H1 (cell line): ENCODE results near the gene PM20D1. TPM values are rescaled to one million over a fixed set of nuclear protein-coding genes. Genes with fewer than 3 reads are reported as not detected.

Experiments
- CTCF ChIA-PET: fragments of 300-600 bp; sonication (Branson Sonifier 250); formaldehyde crosslinking; loops from one replicate; lab custom pipeline; 2021; ENCODE audit not compliant: partially characterized antibody; lab: Charles Lee
- POLR2A ChIA-PET: fragments of 300-600 bp; sonication (Branson Sonifier 250); formaldehyde crosslinking; loops from one replicate; lab custom pipeline; 2021; ENCODE audit warnings: inconsistent platforms; ENCODE audit not compliant: partially characterized antibody; lab: Charles Lee
- DNase-seq, 2 experiments: peaks; one replicate each; pipeline versions ENCODE4 v3.0.0 to v3.0.0-alpha.2; 2010 to 2022; ENCODE audit warnings: low spot score in 2 of 2, low read depth in 1 of 2, mixed read lengths in 1 of 2
- FAIRE-seq: peaks from 2 replicates; lab custom pipeline; 2011; peaks lifted over from hg19 to GRCh38; lab: Jason Lieb, UNC
- H2AFZ ChIP-seq: 2 replicates; pipeline ENCODE4 v1.8.1; 2012; ENCODE audit warnings: low read length, inconsistent platforms
- H2AK5ac ChIP-seq: 2 replicates; pipeline ENCODE4 v1.6.1; 2013; ENCODE audit warnings: low read depth, low read length
- H2BK120ac ChIP-seq: replicated peaks from 2 replicates; pipeline ENCODE3; 2013; ENCODE audit warnings: low read depth, low read length, inconsistent platforms
- H2BK12ac ChIP-seq: 2 replicates; pipeline ENCODE4 v1.6.1; 2013; ENCODE audit warnings: low read depth, low read length
- H2BK15ac ChIP-seq: 2 replicates; pipeline ENCODE4 v1.6.1; 2013; ENCODE audit warnings: low read length
- H2BK20ac ChIP-seq: 2 replicates; pipeline ENCODE4 v1.6.1; 2013; ENCODE audit warnings: low read length
- H2BK5ac ChIP-seq: 2 replicates; pipeline ENCODE4 v1.6.1; 2013; ENCODE audit warnings: low read depth, low read length
- H3K14ac ChIP-seq: 2 replicates; pipeline ENCODE4 v1.6.1; 2013; ENCODE audit warnings: inconsistent platforms; ENCODE audit not compliant: insufficient read length
- H3K18ac ChIP-seq: 2 replicates; pipeline ENCODE4 v1.6.1; 2013; ENCODE audit warnings: low read length; ENCODE audit errors: extremely low read depth
- H3K23ac ChIP-seq: 2 replicates; pipeline ENCODE4 v1.6.1; 2013; ENCODE audit warnings: inconsistent platforms; ENCODE audit not compliant: insufficient read length
- H3K23me2 ChIP-seq: 2 replicates; pipeline ENCODE4 v1.6.1; 2013; ENCODE audit warnings: low read depth, low read length
- H3K27ac ChIP-seq: 2 replicates; pipeline ENCODE4 v1.6.1; 2011; ENCODE audit warnings: low read depth, low read length, inconsistent platforms
- H3K27me3 ChIP-seq, 4 experiments: replicated peaks in 1 of 4; 1 replicate in 1 of 4; 2 replicates in 3 of 4; pipeline versions ENCODE4 v1.6.1 to v1.8.1; 2011 to 2013; ENCODE audit warnings: low read length in 3 of 4, mild to moderate bottlenecking in 3 of 4, inconsistent platforms in 2 of 4, mixed read lengths in 2 of 4, moderate library complexity in 1 of 4; ENCODE audit not compliant: control insufficient read depth in 3 of 4, insufficient read depth in 3 of 4; ENCODE audit errors: extremely low read depth in 1 of 4
- H3K36me3 ChIP-seq, 4 experiments: 2 replicates each; pipeline versions ENCODE4 v1.6.1 to v1.8.1; 2011 to 2013; ENCODE audit warnings: mild to moderate bottlenecking in 4 of 4, low read length in 3 of 4, moderate library complexity in 2 of 4, control low read depth in 1 of 4, inconsistent platforms in 1 of 4; ENCODE audit not compliant: insufficient read depth in 4 of 4, control insufficient read depth in 2 of 4
- H3K4ac ChIP-seq: replicated peaks from 2 replicates; pipeline ENCODE3; 2013; ENCODE audit warnings: low read length, low read depth, mixed read lengths, inconsistent platforms; ENCODE audit not compliant: insufficient read length
- H3K4me1 ChIP-seq, 4 experiments: replicated peaks in 1 of 4; 1 replicate in 1 of 4; 2 replicates in 3 of 4; pipeline versions ENCODE4 v1.6.1 to v1.8.1; 2011 to 2013; ENCODE audit warnings: low read length in 3 of 4, inconsistent platforms in 2 of 4, mixed read lengths in 1 of 4; ENCODE audit not compliant: insufficient read depth in 4 of 4, control insufficient read depth in 3 of 4
- H3K4me2 ChIP-seq, 2 experiments: 2 replicates each; pipeline versions ENCODE4 v1.6.1 to v1.8.1; 2011 to 2013; ENCODE audit warnings: low read depth in 2 of 2, low read length in 2 of 2, control low read depth in 1 of 2, inconsistent platforms in 1 of 2, mild to moderate bottlenecking in 1 of 2; ENCODE audit not compliant: insufficient read depth in 1 of 2
- H3K4me3 ChIP-seq, 4 experiments: fragments of 200-600, 300-600 bp in 1 of 4; sonication (generic), shearing (Covaris generic), sonication (Bioruptor Twin) in 1 of 4; 2 replicates each; pipeline versions ENCODE4 v1.5.1 to v1.8.1; 2011 to 2016; ENCODE audit warnings: low read length in 4 of 4, low read depth in 3 of 4, control low read depth in 2 of 4, inconsistent platforms in 2 of 4, mild to moderate bottlenecking in 2 of 4, mixed read lengths in 1 of 4, moderate library complexity in 1 of 4; ENCODE audit not compliant: insufficient read depth in 2 of 4; ENCODE audit errors: extremely low read depth in 1 of 4
- H3K56ac ChIP-seq: replicated peaks from 2 replicates; pipeline ENCODE3; 2013; ENCODE audit warnings: low read depth, mild to moderate bottlenecking, mixed read lengths, low read length, inconsistent platforms; ENCODE audit not compliant: insufficient read length
- H3K79me1 ChIP-seq: 2 replicates; pipeline ENCODE4 v1.6.1; 2013; ENCODE audit warnings: low read depth, low read length, control low read depth
- H3K79me2 ChIP-seq, 2 experiments: 2 replicates each; pipeline versions ENCODE4 v1.6.1 to v1.8.1; 2012 to 2013; ENCODE audit warnings: low read length in 2 of 2, mild to moderate bottlenecking in 2 of 2, inconsistent platforms in 1 of 2; ENCODE audit not compliant: insufficient read depth in 2 of 2, control insufficient read depth in 1 of 2
- H3K9ac ChIP-seq, 4 experiments: replicated peaks in 1 of 4; 1 replicate in 1 of 4; 2 replicates in 3 of 4; pipeline versions ENCODE4 v1.6.1 to v1.8.1; 2011 to 2013; ENCODE audit warnings: low read depth in 3 of 4, low read length in 3 of 4, control low read depth in 2 of 4, mild to moderate bottlenecking in 2 of 4, moderate library complexity in 2 of 4, inconsistent platforms in 1 of 4; ENCODE audit errors: extremely low read depth in 1 of 4
- H3K9me3 ChIP-seq, 2 experiments: 2 replicates each; pipeline versions ENCODE4 v1.6.1 to v1.8.1; 2012 to 2013; ENCODE audit warnings: mild to moderate bottlenecking in 2 of 2, moderate library complexity in 2 of 2, control low read depth in 1 of 2, inconsistent platforms in 1 of 2, low read depth in 1 of 2, low read length in 1 of 2, mixed read lengths in 1 of 2; ENCODE audit not compliant: insufficient read depth in 2 of 2
- H4K20me1 ChIP-seq, 2 experiments: replicated peaks in 1 of 2; 2 replicates each; pipeline versions ENCODE3 to v1.8.1; 2011 to 2013; ENCODE audit warnings: inconsistent platforms in 2 of 2, low read length in 2 of 2, mild to moderate bottlenecking in 1 of 2; ENCODE audit not compliant: insufficient read depth in 2 of 2, control insufficient read depth in 1 of 2
- H4K5ac ChIP-seq: 2 replicates; pipeline ENCODE4 v1.6.1; 2013; ENCODE audit warnings: low read length, low read depth, mixed read lengths, inconsistent platforms; ENCODE audit not compliant: insufficient read length
- H4K8ac ChIP-seq: 2 replicates; pipeline ENCODE4 v1.8.0; 2013; ENCODE audit warnings: mild to moderate bottlenecking, moderate library complexity, low read length, inconsistent platforms; ENCODE audit not compliant: insufficient read depth; ENCODE audit errors: extremely low read depth
- H4K91ac ChIP-seq: replicated peaks from 2 replicates; pipeline ENCODE3; 2013; ENCODE audit warnings: low read length, mixed read lengths, inconsistent platforms; ENCODE audit not compliant: insufficient read length
- GTF2F1 ChIP-seq: IDR thresholded peaks from 2 replicates; pipeline ENCODE4 v1.6.1; 2012; ENCODE audit warnings: low read depth, low read length, improper control_type of control experiment, borderline replicate concordance
- WGBS, 2 experiments: shearing (Covaris generic) in 1 of 2; methylation state at CpG; one replicate each; pipeline versions ENCODE4 v1.1.6 to v1.1.7; 2013 to 2015; ENCODE audit warnings: low lambda C conversion rate in 2 of 2, mixed read lengths in 2 of 2, inconsistent platforms in 1 of 2, low coverage in 1 of 2, missing lambda C conversion rate in 1 of 2; ENCODE audit not compliant: insufficient replicate concordance in 2 of 2, insufficient coverage in 1 of 2, insufficient read length in 1 of 2; ENCODE audit errors: extremely low coverage in 1 of 2, missing lambda C conversion rate in 1 of 2; 5-methylcytosine and 5-hydroxymethylcytosine counted together
- polyA plus RNA-seq, 7 experiments: library from polyadenylated mRNA; depleted of rRNA in 3 of 7; stranded (reverse) in 5 of 7; unstranded in 2 of 7; fragments of >200 nt in 5 of 7; fragments of 200-250 nt in 2 of 7; gene quantifications; 1 replicate in 5 of 7; 2 replicates in 1 of 7; 4 replicates in 1 of 7; pipeline versions ENCODE4 v1.2.1 to v1.2.3, GENCODE V29; 2011 to 2013; ENCODE audit warnings: missing spikeins in 2 of 7, mixed read lengths in 2 of 7
- total RNA-seq: library from RNA; stranded (reverse); fragmentation: NEBNext Ultra II Directional; extraction: Animal tissue kit (Norgen Biotek cat#: 25700); gene quantifications from 2 replicates; pipeline ENCODE4 v1.2.1, GENCODE V29; 2021

The PM20D1 gene
- total and polyA plus RNA-seq, 2 of the 8 experiments (the other 6 are each of a cell fraction or from before 2014, with no cell fraction given): 0.05 TPM; not detected in 1

- Histone ChIP-seq H2BK20ac (no peak overlapping the region), H2BK12ac (no peak overlapping the region), H3K27me3 (no peaks in the 10 kb centered on the region; a peak in 1 of 7 replicates), H2AK5ac (no peak overlapping the region), H3K4me2 (no peak overlapping the region), H4K5ac (no peak overlapping the region), H3K14ac (no peak overlapping the region), H3K4me1 (peaks cover 0 to 4% (median 1%) of the 10 kb centered on the region in 4 experiments; a peak in 4 of 7 replicates), H3K23me2 (no peaks in the 10 kb centered on the region), H2BK120ac (no peak overlapping the region), H3K4ac (no peak overlapping the region), H3K79me1 (no peaks in the 10 kb centered on the region), H3K23ac (no peak overlapping the region), H4K91ac (no peak overlapping the region), H3K27ac (no peak overlapping the region), H3K79me2 (no peaks in the 10 kb centered on the region), H3K36me3 (no peaks in the 10 kb centered on the region), H3K9ac (no peak overlapping the region), H4K20me1 (no peaks in the 10 kb centered on the region), H3K56ac (no peak overlapping the region), H3K9me3 (no peaks in the 10 kb centered on the region), H2BK15ac (no peak overlapping the region), H2BK5ac (no peak overlapping the region), H3K4me3 (no peak overlapping the region), H4K8ac (no peak overlapping the region), H2AFZ (no peak overlapping the region), H3K18ac (no peak overlapping the region)
- FAIRE-seq: no peak
- ChIA-PET CTCF (interaction anchor here (0.6 to 3.3 kb wide), 4 partner anchors 8 to 41 kb away, joined by 3 to 12 read pairs (median 6); no protein-coding TSS in a partner anchor), POLR2A (interaction anchor here (1.9 kb wide), 1 partner anchor 10 kb away, joined by 5 read pairs; no protein-coding TSS in a partner anchor)
- peak in 1 of 2 experiments; percentile 13 for DNase-seq
- WGBS, 2 experiments: 91% methylated on average over 6 of the region's 6 CpGs; no CpG with 5 or more reads in 1 of the 2 experiments
- no peak for TF ChIP-seq GTF2F1
These were observed 17.6 kb downstream of the PM20D1 start for GRCh38 chr1:205832326-205832751.
